GM19240 (cell line): Measurements from ENCODE around the gene TMEM120B.
A peak's percentile ranks its signal among the peaks of the same experiment; 100 is the strongest.
"Not testable (repeated sequence)": the region's sequence is repeated elsewhere in the genome, so short reads cannot be mapped to it uniquely, and the experiment has no call there.

Source experiments
- DNase-seq: peaks from one replicate; pipeline ENCODE4 v3.0.0; 2011; ENCODE audit warnings: low spot score; ENCODE audit not compliant: insufficient read length

Gene TMEM120B

GRCh38 chr12:121712461-121713256, at the start of gene TMEM120B:
TSS of gene TMEM120B (plus strand) at chr12:121712752. CDS start at chr12:121712896, 144 bp downstream.
- DNase-seq: peak; percentile 51

DNA sequence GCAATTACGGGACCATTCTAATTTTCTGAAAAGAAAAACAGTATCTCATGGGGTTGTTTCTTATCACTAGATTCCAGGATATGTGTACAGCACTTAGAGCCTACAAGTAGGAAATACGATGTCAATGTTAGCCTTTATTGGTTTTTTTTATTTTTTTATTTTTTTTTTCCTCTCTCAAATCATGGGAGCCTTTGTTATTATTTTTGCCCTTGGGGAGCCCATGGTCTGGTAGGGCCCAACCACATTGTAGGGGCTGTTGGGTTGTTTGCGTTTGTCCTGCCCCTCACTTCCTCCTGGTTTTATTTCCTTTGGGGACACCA, 49.0 kb upstream of the TMEM120B start:
- DNase-seq: no peak

GRCh38 chr12:121666829-121667228, 45.7 kb upstream of the TMEM120B start:
- not testable (repeated sequence) for DNase-seq

- DNase-seq: no peak
Observed at GRCh38 chr12:121668750-121669520, 43.6 kb upstream of the TMEM120B start.

DNA sequence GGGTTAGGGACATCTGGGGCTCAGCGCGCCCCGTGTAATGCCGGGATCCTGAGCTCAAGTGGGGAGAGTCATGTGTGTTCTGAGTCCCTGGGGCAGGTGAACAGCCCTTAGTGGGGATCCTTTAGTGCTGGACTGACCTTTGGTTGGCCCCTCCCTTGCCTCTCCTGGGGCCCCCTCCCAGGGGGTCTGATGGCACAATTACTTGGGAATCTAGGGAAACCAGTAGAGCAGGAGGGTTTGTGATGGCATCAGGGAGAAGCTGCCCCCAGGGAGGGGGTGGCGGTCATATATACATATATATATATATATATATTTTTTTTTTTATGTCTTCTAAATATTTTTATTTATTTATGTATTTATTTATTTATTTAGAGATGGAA, 43.0 kb upstream of the TMEM120B start, which contains the start of gene MORN3:
MORN3 (minus strand) TSS at position 134 of the 380 bp plus-strand sequence. CDS start 171 bp downstream, outside the sequence.
- DNase-seq: no peak

DNA sequence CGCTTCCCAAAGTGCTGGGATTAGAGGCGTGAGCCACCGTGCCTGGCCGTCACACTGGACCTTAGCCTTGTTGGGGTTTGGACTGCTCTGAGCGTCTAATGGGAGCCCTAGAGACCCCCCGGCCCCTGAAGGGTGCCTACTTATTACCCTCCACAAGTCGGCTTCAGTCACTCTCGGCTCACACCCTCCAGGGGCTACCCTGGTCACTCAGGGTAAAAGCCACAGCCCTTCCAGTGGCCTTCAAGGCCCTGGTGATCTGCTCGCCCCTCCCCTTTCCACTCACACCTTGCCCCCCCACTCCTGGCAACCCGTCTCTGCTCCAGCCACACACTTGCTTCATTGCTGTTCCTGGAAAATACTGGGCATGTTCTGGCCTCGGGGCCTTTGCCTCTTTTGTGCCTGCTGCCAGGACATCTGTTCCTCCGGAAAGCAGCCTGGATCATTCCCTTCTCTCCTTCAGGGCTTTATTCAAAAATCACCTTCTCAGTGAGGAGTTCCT, 39.5 kb upstream of the TMEM120B start:
- DNase-seq: no peak

GRCh38 chr12:121676190-121676589, 36.4 kb upstream of the TMEM120B start:
- DNase-seq: no peak

- DNase-seq: no peak
Observed at GRCh38 chr12:121678305-121678704, 34.2 kb upstream of the TMEM120B start.

DNA sequence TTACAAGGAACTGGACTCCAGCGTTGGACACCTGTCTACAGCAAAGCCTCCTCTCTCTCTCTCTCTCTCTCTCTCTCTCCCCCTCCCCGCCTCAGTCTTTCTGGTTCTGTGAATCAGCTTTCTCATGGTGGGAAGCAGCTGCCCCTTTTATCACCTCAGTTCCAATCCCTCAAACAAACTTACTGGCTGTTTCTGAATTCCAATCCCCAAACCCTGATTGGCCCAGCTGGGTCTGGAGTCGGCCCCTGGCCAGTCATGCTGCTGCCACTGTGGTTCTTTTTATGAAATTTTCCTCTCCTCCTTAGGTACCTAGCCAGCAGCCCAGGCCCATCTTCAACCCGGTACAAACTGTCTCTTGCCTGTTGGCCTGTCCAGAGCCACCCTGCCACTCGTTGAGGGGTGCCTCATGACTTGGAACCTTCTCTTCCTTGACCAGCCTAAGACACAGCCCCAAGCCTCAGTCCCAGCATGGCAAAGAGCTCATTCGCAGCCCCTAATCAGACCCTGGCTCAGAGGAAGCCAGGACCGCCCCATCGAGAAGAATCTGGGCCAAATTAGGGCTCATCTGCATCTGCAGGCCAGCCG, 33.7 kb upstream of the TMEM120B start:
- no peak for DNase-seq

DNA sequence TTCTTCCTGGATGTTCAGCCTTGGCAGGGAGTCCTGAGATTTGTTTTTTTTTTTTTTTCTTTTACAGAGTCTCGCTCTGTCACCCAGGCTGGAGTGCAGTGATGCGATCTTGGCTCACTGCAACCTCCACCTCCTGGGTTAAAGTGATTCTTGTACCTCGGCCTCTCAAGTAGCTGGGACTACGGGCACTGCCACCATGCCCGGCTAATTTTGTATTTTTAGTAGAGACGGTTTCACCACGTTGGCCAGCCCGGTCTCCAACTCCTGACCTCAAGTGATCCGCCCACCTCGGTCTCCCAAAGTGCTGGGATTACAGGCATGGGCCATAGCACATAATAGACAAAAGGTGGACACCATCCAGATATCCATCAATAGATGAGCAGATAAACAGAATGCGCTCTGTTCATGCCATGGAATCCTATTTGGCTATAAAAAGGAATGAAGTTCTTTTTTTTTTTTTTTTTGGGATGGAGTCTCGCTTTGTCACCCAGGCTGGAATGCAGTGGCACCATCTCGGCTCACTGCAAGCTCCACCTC, 32.8 kb upstream of the TMEM120B start:
- DNase-seq: not testable (repeated sequence)

DNA sequence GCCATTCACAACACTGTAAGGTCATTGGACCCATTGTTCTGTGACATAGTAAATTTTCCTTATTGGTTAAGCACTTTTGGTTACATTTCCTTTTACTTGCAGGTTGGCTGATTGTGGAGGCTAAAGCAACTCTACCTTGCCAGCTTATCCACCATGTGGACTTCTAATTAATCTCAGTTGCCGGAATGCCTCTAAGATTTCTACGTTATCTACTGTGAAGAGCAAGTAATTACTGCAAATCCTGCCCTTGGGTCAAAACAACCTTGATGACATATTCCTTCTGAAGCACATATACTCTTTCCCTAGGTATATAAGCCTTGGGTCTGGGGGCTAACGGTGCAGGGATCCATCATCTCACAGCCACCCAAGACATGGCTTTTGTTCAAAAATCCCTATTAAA, 23.6 kb upstream of the TMEM120B start:
- DNase-seq: no peak

GRCh38 chr12:121689430-121689829, 23.1 kb upstream of the TMEM120B start:
- no peak for DNase-seq

DNA sequence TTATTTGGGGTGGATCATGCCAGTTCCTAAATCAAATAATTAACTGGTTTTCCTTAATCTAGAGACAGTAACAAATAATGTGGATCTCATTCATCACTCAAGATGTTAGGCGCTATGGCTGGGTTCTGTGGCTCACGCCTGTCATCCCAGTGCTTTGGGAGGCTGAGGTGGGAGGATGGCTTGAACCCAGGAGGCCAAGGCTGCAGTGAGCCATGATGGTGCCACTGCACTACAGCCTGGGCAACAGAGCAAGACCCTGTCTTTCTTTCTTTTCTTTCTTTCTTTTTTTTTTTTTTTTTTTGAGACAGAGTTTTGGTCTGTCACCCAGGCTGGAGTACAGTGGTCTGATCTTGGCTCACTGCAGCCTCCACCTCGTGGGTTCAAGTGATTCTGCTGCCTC, 19.8 kb upstream of the TMEM120B start:
- DNase-seq: not testable (repeated sequence)

- DNase-seq: no peak
Observed at GRCh38 chr12:121693155-121693687, 19.3 kb upstream of the TMEM120B start.

- DNase-seq: no peak
Observed at GRCh38 chr12:121697093-121697698, 15.4 kb upstream of the TMEM120B start.

GRCh38 chr12:121697861-121698260, 14.7 kb upstream of the TMEM120B start:
- DNase-seq: not testable (repeated sequence)

DNA sequence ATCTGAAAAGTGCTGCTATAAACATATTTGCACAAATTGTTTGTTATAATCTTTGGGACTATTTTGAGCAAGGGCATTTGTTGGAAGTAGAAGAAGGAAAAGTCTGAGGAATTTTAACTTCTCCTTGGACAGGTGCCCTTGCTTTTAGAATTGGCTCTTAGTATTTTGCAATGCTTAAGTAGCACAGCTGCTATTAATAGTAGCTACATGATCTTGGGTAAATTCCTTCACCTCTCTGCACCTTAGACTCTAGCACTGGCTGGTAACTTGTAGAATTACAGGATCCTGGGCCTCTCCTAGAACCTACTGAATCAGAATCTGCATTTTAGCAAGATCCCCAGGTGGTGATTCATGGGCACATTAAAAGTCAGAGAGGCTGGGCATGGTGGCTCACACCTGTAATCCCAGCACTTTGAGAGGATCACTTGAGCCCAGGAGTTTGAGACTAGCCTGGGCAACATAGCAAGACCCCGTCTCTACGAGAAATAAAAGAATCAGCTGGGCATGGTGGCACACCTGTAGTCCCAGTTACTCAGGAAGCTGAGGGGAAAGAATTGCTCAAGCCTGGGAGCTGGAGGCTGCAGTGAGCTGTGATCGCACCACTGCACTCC, 10.8 kb upstream of the TMEM120B start:
- DNase-seq: no peak

DNA sequence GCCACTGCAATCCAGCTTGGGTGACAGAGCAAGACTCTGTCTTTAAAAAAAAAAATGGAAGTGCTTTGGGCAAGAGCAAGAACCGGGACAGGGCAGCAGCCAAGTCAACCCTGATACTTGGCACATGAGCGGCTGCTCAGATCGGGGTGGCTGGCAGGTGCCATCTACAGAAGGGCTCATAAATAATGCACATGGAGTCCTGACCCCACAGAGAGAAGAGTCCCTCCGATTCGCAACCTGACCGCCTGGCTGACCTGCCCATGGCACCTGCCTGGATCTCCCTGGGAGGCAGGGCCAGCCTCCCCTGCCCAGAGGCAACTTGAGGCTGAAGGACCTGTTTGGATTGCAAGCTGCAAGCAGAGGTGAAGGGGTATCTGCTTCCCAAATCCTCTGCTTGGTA, 9.6 kb upstream of the TMEM120B start:
- DNase-seq: no peak

DNA sequence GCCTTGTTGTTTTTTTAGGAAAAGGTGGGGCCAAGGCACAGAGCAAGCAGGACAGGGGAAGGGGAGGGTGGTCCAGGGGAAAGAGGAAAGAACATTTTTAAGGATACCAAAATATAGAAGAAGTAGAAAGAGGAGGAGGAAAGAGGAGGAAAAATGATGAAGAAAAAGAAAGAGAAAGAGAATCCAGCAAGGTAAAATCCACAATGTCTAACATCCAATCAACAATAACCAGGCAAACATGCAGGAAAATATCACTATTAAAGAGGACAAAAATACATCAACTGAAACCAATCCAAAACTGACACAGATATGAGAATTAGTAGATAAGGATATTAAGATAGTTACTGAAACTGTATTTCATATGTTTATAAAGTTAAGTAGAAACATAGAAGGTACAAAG, 7.0 kb upstream of the TMEM120B start:
- DNase-seq: no peak

DNA sequence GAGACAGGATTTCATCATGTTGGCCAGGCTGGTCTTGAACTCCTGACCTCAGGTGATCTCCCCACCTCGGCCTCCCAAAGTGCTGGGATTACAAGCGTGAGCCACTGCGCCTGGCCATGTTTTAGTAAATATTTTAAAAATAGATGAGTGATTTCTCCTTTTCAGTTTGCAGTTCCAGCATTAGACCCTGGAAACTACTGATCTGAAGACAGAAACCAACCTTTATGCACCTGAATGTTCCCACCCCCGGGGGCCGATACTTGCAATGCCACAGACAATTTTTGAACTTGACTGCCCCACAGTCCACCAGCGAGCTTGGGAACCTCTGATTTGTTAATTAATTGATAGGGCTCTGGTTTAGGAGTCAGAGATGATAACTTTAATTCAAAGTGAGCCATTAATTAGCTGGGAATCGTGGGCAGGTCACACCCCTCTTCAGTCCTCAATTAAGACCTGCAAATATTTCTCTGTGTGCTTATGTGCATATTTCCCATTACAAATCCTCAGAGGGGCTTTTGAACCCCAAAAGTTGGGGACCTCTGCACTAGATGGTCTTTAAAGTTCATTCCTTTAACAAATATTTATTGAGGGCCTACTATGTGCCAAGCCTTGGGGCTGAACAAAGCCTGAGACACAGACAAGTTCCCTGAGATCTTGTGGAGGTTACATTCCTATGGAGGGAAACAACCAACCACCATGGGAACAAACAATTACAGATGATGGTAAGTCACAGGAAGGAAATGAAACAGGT, 4.1 kb upstream of the TMEM120B start:
- DNase-seq: no peak
